ENCODE data around the gene HNF1A.

The HNF1A gene

DNA sequence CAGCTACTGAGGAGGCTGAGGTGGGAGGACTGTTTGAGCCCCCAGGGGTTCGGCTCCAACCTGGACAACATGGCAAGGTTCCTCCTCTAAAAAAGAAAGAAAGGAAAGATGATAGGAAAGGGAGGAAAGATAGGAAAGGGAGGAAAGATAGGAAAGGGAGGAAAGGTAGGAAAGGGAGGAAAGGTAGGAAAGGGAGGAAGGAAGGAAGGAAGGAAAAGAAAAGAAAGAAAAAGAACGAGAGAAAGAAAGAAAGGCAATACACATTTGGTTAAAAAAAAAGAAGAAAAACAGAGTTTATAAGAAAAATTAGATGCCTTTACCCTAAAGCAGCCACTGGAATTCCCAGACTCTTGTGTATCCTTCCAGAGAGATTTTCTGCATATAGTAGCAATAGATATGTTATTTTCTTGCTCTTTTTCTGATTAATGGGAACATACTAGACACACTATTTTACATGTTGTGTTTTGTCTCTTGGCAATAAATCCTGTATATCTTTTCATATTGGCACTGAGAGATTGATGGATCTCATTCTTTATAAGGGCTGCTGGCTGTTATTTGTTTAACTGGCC, 12.2 kb downstream of the HNF1A start:
- no peak for DNase-seq

DNA sequence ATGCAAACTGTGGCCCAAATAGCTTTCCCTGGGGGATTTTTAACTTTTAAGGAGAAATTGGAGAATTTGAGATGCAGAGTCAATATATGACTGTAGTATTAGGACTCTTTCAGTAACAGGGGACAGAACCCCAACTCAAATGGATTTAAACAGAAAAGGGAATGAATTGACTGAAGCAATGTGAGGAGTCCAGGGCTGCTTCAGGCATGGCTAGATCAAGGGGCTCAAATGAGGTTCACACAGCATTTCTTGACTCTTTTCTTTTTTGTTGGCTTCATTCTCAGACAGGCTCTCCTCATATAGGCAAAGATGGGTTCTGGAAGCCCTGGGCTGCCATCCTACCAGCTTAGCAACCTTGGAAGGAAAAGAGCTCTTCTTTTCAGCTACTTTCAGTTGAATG, 13.6 kb downstream of the HNF1A start:
- no peak for DNase-seq

- DNase-seq: no peak
These were observed 14.6 kb downstream of the HNF1A start for GRCh38 chr12:120992989-120993388.

DNA sequence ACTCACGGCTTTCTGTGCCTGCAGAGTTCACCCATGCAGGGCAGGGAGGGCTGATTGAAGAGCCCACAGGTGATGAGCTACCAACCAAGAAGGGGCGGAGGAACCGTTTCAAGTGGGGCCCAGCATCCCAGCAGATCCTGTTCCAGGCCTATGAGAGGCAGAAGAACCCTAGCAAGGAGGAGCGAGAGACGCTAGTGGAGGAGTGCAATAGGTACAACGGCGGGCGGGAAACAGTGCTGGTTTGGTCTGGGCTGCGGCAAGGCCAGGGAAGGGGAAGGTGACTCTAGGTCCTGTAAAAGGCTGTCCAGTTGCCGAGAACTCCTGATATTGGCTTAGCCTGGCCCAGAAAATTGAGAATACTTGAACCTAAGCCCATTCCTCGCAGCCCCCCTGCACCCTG, 15.2 kb downstream of the HNF1A start:
- no peak for DNase-seq

- DNase-seq: no peak
These were observed 15.7 kb downstream of the HNF1A start for GRCh38 chr12:120994059-120994458.

GRCh38 chr12:120994589-120995337, 16.4 kb downstream of the HNF1A start:
- DNase-seq: no peak

- no peak for DNase-seq
These were observed 17.9 kb downstream of the HNF1A start for GRCh38 chr12:120996133-120996746.

DNA sequence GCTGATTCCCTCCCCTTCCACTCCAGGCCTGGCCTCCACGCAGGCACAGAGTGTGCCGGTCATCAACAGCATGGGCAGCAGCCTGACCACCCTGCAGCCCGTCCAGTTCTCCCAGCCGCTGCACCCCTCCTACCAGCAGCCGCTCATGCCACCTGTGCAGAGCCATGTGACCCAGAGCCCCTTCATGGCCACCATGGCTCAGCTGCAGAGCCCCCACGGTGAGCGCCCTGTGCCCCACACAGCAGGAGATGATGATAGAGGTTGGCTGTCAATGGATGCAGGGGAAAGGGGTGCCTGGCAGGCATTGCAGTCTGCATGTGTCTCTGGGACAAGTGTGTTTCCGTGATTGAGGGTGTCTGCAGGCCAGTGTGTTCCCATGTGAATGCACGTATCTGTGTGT, 19.1 kb downstream of the HNF1A start:
- DNase-seq: no peak

DNA sequence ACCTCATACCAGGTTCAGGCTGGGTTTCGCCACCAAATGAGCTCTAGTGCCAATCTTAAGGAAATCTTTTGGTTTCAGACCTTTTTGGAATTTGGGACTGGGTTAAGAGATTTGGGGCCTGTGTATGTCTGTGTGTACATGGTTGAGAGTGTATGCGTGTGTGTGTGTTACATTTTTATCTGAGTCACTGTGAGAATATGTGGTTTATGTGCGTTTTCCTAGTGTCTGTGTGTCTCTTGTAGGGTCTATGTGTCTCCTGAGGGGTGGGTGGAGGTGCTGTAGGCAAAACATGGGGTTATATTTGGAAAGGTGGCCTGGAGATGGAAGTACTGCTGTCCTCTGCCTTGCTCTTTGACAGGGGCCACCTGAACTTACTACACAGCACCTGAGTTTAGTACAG, 20.1 kb downstream of the HNF1A start:
- no peak for DNase-seq

DNA sequence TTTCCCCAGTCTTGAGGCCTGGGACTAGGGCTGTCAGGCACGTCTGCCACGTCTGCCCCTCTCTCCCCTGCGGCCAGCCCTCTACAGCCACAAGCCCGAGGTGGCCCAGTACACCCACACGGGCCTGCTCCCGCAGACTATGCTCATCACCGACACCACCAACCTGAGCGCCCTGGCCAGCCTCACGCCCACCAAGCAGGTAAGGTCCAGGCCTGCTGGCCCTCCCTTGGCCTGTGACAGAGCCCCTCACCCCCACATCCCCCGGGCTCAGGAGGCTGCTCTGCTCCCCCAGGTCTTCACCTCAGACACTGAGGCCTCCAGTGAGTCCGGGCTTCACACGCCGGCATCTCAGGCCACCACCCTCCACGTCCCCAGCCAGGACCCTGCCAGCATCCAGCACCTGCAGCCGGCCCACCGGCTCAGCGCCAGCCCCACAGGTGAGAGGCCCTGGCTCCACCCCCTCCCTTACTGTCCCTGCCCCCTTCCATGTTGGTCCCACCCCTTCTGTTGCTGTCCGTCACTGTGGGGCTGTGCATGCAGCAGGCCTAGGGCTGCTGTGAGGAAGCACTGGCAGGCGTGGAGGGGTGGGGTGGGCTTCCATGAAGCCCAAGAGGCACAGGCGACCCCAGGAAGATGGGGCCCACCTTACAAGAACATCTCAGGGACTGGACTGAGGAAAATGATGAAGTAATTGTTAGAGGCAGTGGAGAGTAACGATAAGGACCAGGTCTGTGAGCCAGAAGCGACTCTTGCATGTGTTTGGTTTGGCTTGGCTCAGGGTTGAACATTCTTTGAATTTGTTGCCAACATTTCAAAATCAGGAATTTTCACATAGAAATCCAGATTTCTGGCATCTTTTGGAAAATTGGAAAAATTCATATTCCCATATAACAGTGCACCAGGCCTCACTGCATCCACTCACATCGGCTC, 21.1 kb downstream of the HNF1A start:
- no peak for DNase-seq

GRCh38 chr12:121000530-121000929, 22.2 kb downstream of the HNF1A start:
- DNase-seq: no peak

DNA sequence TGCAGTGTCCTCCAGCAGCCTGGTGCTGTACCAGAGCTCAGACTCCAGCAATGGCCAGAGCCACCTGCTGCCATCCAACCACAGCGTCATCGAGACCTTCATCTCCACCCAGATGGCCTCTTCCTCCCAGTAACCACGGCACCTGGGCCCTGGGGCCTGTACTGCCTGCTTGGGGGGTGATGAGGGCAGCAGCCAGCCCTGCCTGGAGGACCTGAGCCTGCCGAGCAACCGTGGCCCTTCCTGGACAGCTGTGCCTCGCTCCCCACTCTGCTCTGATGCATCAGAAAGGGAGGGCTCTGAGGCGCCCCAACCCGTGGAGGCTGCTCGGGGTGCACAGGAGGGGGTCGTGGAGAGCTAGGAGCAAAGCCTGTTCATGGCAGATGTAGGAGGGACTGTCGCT, 22.7 kb downstream of the HNF1A start:
- DNase-seq: no peak

- DNase-seq: no peak
These were observed 23.6 kb downstream of the HNF1A start for GRCh38 chr12:121001841-121002483.

GRCh38 chr12:121003650-121004049, 25.3 kb downstream of the HNF1A start:
- DNase-seq: no peak

DNA sequence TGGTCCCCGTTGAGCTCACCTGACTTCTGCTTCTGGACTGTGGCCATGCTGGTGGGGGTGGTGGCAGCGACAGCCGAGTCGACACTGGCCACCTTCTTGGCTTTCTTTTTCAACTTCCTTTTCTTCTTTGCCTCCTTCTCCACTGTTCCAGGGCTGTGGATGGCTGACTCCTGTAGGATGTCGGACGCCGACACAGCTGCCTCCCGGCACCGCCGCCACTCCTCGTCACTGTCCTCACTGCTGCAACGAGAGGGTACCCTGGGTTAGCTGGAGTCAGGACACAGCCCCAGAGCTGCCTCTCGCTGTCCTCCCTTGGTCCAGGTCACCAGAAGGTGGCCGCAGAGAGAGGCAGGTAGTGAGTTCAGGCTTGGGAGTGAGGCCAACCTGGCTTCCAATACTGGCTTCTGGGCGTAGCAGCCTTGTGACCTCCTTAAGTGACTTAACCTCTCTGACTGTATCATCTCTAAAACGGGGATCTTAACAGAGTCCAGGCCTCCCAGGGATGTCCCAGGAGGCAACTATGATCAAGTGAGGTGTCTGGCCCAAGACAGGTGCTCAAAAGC, 26.0 kb downstream of the HNF1A start:
- DNase-seq: no peak

DNA sequence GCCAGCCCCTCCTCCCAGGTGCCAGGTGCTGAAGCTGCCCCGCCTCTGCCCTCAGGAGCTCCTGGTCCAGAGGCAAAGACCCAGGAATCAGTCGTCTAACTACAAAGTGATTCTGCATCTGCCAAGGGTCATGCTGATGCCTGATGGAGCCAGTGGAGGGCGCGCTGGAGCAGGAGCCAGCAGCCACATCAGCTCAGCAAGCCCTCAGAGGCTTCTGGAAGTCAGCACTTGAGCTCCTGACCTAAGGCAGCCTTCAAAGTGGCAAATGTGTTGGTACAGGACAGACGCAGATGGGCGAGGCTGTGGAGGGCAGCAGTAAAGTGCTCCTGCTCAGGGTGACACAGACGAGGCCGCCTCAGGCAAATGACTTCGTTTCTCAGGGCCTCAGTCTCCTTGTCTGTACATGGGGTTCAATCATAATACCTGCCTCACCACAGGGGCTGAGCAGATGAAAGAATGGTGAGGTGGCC, 27.0 kb downstream of the HNF1A start:
- DNase-seq: peak; percentile 30

GRCh38 chr12:121008347-121009098, 30.2 kb downstream of the HNF1A start:
- DNase-seq: no peak

GRCh38 chr12:121009741-121010140, 31.4 kb downstream of the HNF1A start:
- DNase-seq: no peak

- DNase-seq: no peak
These were observed 32.5 kb downstream of the HNF1A start for GRCh38 chr12:121010860-121011259.

DNA sequence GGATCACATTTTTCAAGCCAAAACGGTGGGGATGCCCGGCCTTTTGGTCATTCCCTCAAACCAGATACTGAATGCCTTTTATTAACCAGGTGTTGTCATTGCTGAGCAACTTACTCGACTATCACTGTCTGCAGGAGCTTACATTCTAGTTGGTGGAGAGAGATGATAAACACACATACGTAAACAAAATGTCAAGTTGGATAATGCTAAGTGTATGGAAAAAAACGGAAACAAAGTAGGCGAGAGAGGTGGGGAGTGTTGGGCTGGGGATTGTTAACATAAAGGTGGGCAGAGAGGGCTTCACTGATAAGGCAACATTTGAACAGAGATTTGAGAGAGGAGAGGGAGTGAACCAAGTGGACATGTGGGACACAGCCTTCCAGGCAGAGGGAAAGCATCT, 33.5 kb downstream of the HNF1A start:
- DNase-seq: no peak

DNA sequence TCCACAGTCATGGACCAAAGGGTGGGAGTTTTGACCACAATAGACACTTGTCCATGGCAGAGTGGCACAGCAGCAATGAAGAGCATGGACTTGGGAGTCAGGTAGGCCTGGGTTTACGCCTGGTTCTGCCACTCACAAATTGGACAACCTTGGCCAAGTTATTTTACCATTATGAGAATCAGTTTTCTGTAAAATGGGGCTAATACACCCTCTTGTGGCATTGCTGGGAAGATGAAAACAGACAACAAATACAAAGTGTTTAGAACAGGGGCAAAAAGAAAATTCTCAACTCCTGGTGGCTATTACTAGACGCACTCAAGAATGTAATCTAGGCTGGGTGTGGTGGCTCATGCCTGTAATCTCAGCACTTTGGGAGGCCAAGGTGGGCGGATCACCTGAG, 35.4 kb downstream of the HNF1A start:
- no peak for DNase-seq

All from T-helper 9 cell (primary cell).